ENCODE results near the gene SYTL3.

Gene SYTL3

DNA sequence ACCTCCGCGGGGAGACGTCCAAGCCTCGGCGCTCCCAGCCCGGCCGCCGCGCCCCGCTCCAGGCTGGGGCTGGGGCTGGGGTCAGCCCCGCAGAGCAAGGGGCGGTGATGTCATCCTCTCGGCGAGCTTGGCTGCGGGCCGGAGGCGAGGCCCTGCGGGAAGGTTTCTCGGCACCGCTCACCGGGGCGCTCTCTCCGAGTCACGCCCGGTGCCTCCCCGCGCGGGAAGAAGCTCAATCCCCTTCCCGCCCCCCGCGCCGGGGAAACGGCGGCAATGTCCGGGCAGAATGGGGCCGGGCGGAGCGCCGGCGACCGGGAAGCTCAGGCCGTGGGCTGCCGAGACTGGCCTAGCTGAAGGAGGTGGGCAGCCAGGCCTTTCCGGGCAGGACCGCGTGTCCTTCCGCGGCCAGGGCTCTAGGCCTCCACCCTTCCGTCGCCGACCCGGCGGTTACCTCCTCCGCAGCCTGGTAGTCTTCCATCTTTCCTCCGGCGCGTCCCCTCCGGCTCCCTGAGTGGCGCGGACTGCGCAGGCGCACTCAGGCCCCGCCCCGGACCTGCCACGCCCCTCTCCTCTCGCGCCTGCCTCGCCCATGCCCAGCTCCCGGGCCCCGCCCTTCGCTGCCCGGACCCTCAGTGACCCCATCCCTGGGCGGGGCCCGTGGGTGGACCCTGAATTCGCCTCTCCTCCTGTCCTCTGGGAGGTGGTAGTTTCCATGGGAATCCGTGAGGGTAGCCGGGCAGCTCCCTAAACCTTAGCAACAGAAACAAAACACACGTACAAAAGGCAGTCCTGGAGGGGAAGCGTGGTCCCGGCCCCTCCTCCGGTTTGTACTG lies 5.4 kb upstream of the SYTL3 start, which contains the start of gene DYNLT1:
Gene DYNLT1, minus strand, starts transcription at position 513 of the 833 bp plus-strand sequence. Its CDS starts 35 bp downstream, at position 478.
- Histone ChIP-seq H3K4me3 (ENCODE audit: low read length in 2 of 2) (peak within 1 kb of the TSS; percentile 98 to 100), H2BK120ac (ENCODE audit: low read depth, low read length) (peak within 1 kb of the TSS; percentile 68), H4K91ac (ENCODE audit: low read depth, low read length, poor library complexity) (no peak within 1 kb of the TSS), H3K18ac (ENCODE audit: low read length) (peak within 1 kb of the TSS; percentile 98), H2AK5ac (ENCODE audit: low read depth, low read length) (peak within 1 kb of the TSS; percentile 86), H2BK15ac (ENCODE audit: low read length) (no peak within 1 kb of the TSS), H3K79me1 (ENCODE audit: low read depth, low read length) (peaks cover 8% of the 10 kb centered on the region), H3K14ac (ENCODE audit: low read length) (peak within 1 kb of the TSS; percentile 99), H3K4me2 (ENCODE audit: insufficient read depth, low read length, poor library complexity, severe bottlenecking) (peak within 1 kb of the TSS; percentile 55), H2BK12ac (ENCODE audit: low read length) (no peak within 1 kb of the TSS), H3K36me3 (replicated peaks in 1 of 2; ENCODE audit: control insufficient read depth in 2 of 2, insufficient read depth in 2 of 2, low read length in 2 of 2) (peaks cover 0 to 34% of the 10 kb centered on the region in 2 donors), H2AFZ (ENCODE audit: low read length) (peak within 1 kb of the TSS; percentile 97), H3K4ac (ENCODE audit: low read length) (peak within 1 kb of the TSS; percentile 72), H3K4me1 (ENCODE audit: control insufficient read depth in 2 of 2, insufficient read depth in 1 of 2, low read depth in 1 of 2, low read length in 2 of 2) (peaks cover 4 to 8% of the 10 kb centered on the region in 2 donors), H3K23ac (ENCODE audit: low read depth, low read length, poor library complexity) (peak within 1 kb of the TSS; percentile 76), H3K9me3 (replicated peaks in 1 of 2; ENCODE audit: control insufficient read depth in 2 of 2, insufficient read depth in 1 of 2, low read depth in 1 of 2, low read length in 2 of 2) (peaks cover 0 to 2% of the 10 kb centered on the region in 2 donors), H3K9ac (ENCODE audit: low read depth, low read length, poor library complexity) (peak within 1 kb of the TSS; percentile 96), H4K8ac (ENCODE audit: low read depth, low read length) (no peak within 1 kb of the TSS), H2BK5ac (ENCODE audit: low read length) (peak within 1 kb of the TSS; percentile 35), H3K27ac (replicated peaks; ENCODE audit: low read length) (peak within 1 kb of the TSS; percentile 79), H3K27me3 (ENCODE audit: control insufficient read depth in 3 of 3, insufficient read depth in 3 of 3, low read depth in 1 of 3, low read length in 3 of 3) (peaks cover 0 to 23% (median 0%) of the 10 kb centered on the region in 3 experiments)
- WGBS, 2 donors (ENCODE audit: extremely low coverage in 2 of 2, insufficient read length in 2 of 2, insufficient replicate concordance in 1 of 2), result no CpG with 5 or more reads among the region's 81 CpGs
- peak; percentile 95 for DNase-seq (ENCODE audit: low spot score)

DNA sequence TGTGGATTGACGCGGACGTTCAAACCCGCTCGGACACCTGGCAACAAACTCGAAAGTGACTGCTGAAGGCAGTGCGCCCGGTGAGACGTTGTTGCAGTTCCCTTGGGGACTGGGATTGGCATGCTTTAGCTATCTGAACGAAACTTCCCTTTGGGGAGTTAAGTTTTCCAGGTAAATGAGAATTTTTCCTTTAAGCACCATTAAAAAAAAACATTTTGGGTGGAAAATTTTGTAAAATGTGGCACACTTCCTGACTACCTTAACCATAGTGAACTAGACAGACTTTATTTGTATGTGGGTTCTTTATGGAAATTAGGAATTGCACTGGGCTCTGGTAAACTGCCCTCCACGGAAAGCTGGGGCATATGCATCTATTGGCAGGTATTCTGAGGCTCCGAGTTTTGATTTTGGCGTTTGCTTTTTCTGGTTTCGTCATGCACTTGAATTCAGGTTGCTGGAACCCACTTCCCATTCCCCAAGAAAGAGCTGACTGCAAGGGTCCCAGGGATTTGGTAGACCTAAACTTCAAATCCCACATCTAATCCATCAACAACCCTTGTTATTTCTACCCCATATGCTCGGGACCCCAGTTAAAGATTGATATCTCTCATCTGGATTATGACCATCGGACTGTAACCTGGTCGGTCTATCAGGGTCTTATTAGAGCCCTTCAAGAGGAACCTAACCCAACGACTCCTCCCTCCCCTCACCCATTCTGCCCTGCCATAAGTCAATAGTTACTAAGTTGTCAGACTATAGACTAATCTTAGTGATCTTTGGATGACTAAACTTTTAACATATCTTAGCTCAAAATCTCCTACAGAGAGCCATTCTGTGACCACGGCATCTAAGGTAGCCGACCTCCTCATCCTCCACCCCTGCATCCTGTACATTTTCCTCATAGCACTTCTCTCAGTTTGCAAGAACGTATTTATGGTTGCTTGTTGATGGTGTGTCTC lies 4.5 kb upstream of the SYTL3 start:
- Histone ChIP-seq H3K23ac (ENCODE audit: low read depth, low read length, poor library complexity) (no peak overlapping the region), H4K8ac (ENCODE audit: low read depth, low read length) (no peak overlapping the region), H3K4ac (ENCODE audit: low read length) (no peak overlapping the region), H3K79me1 (ENCODE audit: low read depth, low read length) (peaks cover 8% of the 10 kb centered on the region), H2AK5ac (ENCODE audit: low read depth, low read length) (no peak overlapping the region), H3K9ac (ENCODE audit: low read depth, low read length, poor library complexity) (peak overlapping the region; percentile 1), H3K36me3 (replicated peaks in 1 of 2; ENCODE audit: control insufficient read depth in 2 of 2, insufficient read depth in 2 of 2, low read length in 2 of 2) (peaks cover 0 to 27% of the 10 kb centered on the region in 2 donors), H3K14ac (ENCODE audit: low read length) (no peak overlapping the region), H2AFZ (ENCODE audit: low read length) (peak overlapping the region; percentile 97), H3K4me3 (ENCODE audit: low read length in 2 of 2) (peak overlapping the region; percentile 76 to 98), H3K4me1 (ENCODE audit: control insufficient read depth in 2 of 2, insufficient read depth in 1 of 2, low read depth in 1 of 2, low read length in 2 of 2) (peaks cover 4 to 5% of the 10 kb centered on the region in 2 donors), H3K27ac (replicated peaks; ENCODE audit: low read length) (no peak overlapping the region), H2BK15ac (ENCODE audit: low read length) (no peak overlapping the region), H2BK5ac (ENCODE audit: low read length) (peak overlapping the region; percentile 35), H3K18ac (ENCODE audit: low read length) (peak overlapping the region; percentile 81), H2BK12ac (ENCODE audit: low read length) (no peak overlapping the region), H2BK120ac (ENCODE audit: low read depth, low read length) (no peak overlapping the region), H3K27me3 (ENCODE audit: control insufficient read depth in 3 of 3, insufficient read depth in 3 of 3, low read depth in 1 of 3, low read length in 3 of 3) (peaks cover 0 to 28% (median 0%) of the 10 kb centered on the region in 3 experiments), H3K4me2 (ENCODE audit: insufficient read depth, low read length, poor library complexity, severe bottlenecking) (peak overlapping the region; percentile 55), H4K91ac (ENCODE audit: low read depth, low read length, poor library complexity) (no peak overlapping the region), H3K9me3 (replicated peaks in 1 of 2; ENCODE audit: control insufficient read depth in 2 of 2, insufficient read depth in 1 of 2, low read depth in 1 of 2, low read length in 2 of 2) (peaks cover 0 to 2% of the 10 kb centered on the region in 2 donors)
- WGBS, 2 donors (ENCODE audit: extremely low coverage in 2 of 2, insufficient read length in 2 of 2, insufficient replicate concordance in 1 of 2), result no CpG with 5 or more reads among the region's 21 CpGs
- DNase-seq (ENCODE audit: low spot score), result no peak

DNA sequence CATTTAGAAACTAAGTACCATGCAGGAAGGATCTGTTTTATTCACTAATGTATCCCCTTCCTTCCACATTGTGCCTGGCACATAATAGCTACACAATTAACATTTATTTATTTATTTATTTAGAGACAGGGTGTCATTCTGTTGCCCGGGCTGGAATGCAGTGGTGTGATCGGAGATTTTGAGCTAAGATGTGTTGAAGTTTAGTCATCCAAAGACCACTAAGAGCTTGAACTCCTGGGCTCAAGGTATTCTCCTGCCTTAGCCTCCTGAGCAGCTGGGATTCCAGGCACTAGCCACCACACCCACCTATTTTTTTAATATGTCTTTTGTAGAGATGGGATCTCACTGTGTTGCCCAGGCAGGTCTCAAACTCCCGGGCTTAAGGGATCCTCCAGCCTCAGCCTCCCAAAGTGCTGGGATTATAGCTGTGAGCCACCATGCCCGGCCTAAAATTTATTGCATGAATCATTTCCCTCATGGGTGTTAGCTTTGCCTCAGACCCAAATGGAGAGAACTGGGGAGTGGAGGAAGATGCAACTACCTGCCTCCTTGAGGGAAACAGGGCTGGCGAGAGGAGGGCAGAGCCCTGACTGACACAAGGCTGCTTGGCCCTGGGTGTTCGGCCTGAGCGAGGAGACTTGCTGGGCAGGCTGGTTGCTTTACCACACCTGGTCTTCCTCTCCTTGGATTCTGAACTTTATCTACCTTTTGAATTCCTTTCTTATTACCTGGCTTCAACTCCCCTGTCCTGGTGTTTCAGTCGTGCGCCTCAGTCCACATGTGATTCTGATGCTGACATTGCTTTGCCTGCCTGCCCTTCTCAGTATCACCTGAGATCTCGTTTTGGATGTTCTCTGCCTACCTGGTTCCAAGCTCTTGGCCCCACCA lies 3.6 kb upstream of the SYTL3 start:
- H3K4ac ChIP-seq (ENCODE audit: low read length), result no peak overlapping the region
- peaks cover 0 to 19% of the 10 kb centered on the region in 2 donors for H3K36me3 ChIP-seq (replicated peaks in 1 of 2; ENCODE audit: control insufficient read depth in 2 of 2, insufficient read depth in 2 of 2, low read length in 2 of 2)
- H3K27ac ChIP-seq (replicated peaks; ENCODE audit: low read length), result no peak overlapping the region
- H2BK15ac ChIP-seq (ENCODE audit: low read length), result no peak overlapping the region
- peaks cover 0 to 28% (median 0%) of the 10 kb centered on the region in 3 experiments for H3K27me3 ChIP-seq (ENCODE audit: control insufficient read depth in 3 of 3, insufficient read depth in 3 of 3, low read depth in 1 of 3, low read length in 3 of 3)
- peaks cover 8% of the 10 kb centered on the region for H3K79me1 ChIP-seq (ENCODE audit: low read depth, low read length)
- H3K4me1 ChIP-seq (ENCODE audit: control insufficient read depth in 2 of 2, insufficient read depth in 1 of 2, low read depth in 1 of 2, low read length in 2 of 2), result peaks cover 3 to 4% of the 10 kb centered on the region in 2 donors
- no peak overlapping the region for H3K9ac ChIP-seq (ENCODE audit: low read depth, low read length, poor library complexity)
- peaks cover 0 to 2% of the 10 kb centered on the region in 2 donors for H3K9me3 ChIP-seq (replicated peaks in 1 of 2; ENCODE audit: control insufficient read depth in 2 of 2, insufficient read depth in 1 of 2, low read depth in 1 of 2, low read length in 2 of 2)
- no peak overlapping the region for H2AK5ac ChIP-seq (ENCODE audit: low read depth, low read length)
- no peak for DNase-seq (ENCODE audit: low spot score)
- no peak overlapping the region for H3K18ac ChIP-seq (ENCODE audit: low read length)
- H2BK120ac ChIP-seq (ENCODE audit: low read depth, low read length), result no peak overlapping the region
- WGBS, 2 donors (ENCODE audit: extremely low coverage in 2 of 2, insufficient read length in 2 of 2, insufficient replicate concordance in 1 of 2), result no CpG with 5 or more reads among the region's 10 CpGs
- no peak overlapping the region for H2BK12ac ChIP-seq (ENCODE audit: low read length)
- H2AFZ ChIP-seq (ENCODE audit: low read length), result no peak overlapping the region
- H2BK5ac ChIP-seq (ENCODE audit: low read length), result no peak overlapping the region
- no peak overlapping the region for H3K23ac ChIP-seq (ENCODE audit: low read depth, low read length, poor library complexity)
- no peak overlapping the region for H3K4me3 ChIP-seq (ENCODE audit: low read length in 2 of 2)
- no peak overlapping the region for H3K14ac ChIP-seq (ENCODE audit: low read length)
- no peak overlapping the region for H4K8ac ChIP-seq (ENCODE audit: low read depth, low read length)
- H4K91ac ChIP-seq (ENCODE audit: low read depth, low read length, poor library complexity), result no peak overlapping the region
- H3K4me2 ChIP-seq (ENCODE audit: insufficient read depth, low read length, poor library complexity, severe bottlenecking), result no peak overlapping the region

Data from neuronal stem cell (in vitro differentiated cells).